ENCODE data around the gene GPATCH8.

GPATCH8 gene

GRCh38 chr17:44402564-44403172 is 100.5 kb downstream of the GPATCH8 start:
- TF ChIP-seq ZNF121 (tag by site-specific recombination; IDR thresholded peaks at IDR 0.05): peak; percentile 27; the same call in 1 of the 2 replicates
- TF ChIP-seq, protein P1, sequence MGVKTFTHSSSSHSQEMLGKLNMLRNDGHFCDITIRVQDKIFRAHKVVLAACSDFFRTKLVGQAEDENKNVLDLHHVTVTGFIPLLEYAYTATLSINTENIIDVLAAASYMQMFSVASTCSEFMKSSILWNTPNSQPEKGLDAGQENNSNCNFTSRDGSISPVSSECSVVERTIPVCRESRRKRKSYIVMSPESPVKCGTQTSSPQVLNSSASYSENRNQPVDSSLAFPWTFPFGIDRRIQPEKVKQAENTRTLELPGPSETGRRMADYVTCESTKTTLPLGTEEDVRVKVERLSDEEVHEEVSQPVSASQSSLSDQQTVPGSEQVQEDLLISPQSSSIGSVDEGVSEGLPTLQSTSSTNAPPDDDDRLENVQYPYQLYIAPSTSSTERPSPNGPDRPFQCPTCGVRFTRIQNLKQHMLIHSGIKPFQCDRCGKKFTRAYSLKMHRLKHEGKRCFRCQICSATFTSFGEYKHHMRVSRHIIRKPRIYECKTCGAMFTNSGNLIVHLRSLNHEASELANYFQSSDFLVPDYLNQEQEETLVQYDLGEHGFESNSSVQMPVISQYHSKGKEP (tag by site-specific recombination; IDR thresholded peaks at IDR 0.05): no peak
- no peak for TF ChIP-seq SP3 (tag by site-specific recombination; IDR thresholded peaks at IDR 0.05)
- TF ChIP-seq ZNF704 (tag by site-specific recombination; IDR thresholded peaks at IDR 0.05): no peak
- TF ChIP-seq MYNN (tag by site-specific recombination; IDR thresholded peaks at IDR 0.05; ENCODE audit: borderline replicate concordance): no peak
- TF ChIP-seq IKZF3 (tag by site-specific recombination; IDR thresholded peaks at IDR 0.05): no peak
- TF ChIP-seq ZSCAN16 (tag by site-specific recombination; IDR thresholded peaks at IDR 0.05): no peak
- H3K9me3 ChIP-seq (ENCODE audit: control insufficient read depth, insufficient read depth, low read depth, low read length): no peaks in the 10 kb centered on the region
- H3K4me3 ChIP-seq (ENCODE audit: low read depth, low read length): no peak overlapping the region
- no peak overlapping the region for H3K27ac ChIP-seq (ENCODE audit: extremely low read depth, low read depth, low read length)
- peaks cover 44 to 74% of the 10 kb centered on the region in 2 experiments for H3K36me3 ChIP-seq (ENCODE audit: control insufficient read depth in 2 of 2, insufficient read depth in 1 of 2, low read length in 2 of 2)
- ChIA-PET CTCF (interaction anchor here (2.7 kb wide), 1 partner anchor 120 kb away, joined by 14 read pairs; no protein-coding TSS in a partner anchor), POLR2A (interaction anchor here (0.7 kb wide), 1 partner anchor 749 kb away, joined by 5 read pairs; no protein-coding TSS in a partner anchor)
- H3K4me1 ChIP-seq (ENCODE audit: control insufficient read depth, insufficient read depth, low read length): no peaks in the 10 kb centered on the region

DNA sequence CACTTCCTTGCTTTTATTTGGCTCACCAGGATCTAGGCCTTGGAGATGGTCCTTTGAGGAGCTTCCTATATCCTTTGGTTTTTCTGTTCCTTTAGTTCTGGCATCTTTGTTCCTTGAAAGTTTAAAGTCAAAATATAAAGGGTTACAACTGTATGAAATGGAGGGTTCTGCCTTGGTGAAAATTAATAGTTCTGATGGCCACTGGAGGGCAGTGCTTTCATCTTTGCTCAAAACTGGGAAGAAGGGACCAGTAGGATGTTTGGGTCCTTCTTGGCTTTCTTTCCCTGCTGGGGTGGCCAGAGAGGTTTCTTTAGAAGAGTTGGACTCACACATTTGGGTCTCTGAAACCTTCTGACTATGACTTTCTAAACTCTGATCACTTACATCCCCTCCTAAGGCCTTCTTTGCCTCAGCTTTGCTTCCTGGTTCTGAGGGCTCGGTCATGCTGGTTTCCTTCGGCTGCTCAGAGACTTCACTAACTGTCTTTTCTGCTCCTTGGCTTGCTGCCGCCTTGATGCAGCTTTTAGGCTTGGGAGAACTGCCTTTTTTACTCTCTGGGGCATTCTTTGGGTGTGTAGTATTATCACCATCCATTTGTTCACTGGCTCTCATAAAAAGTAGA is 102.9 kb downstream of the GPATCH8 start:
- peaks cover 48 to 82% of the 10 kb centered on the region in 2 experiments for H3K36me3 ChIP-seq (ENCODE audit: control insufficient read depth in 2 of 2, insufficient read depth in 1 of 2, low read length in 2 of 2)
- no peak overlapping the region for H3K27ac ChIP-seq (ENCODE audit: extremely low read depth, low read depth, low read length)
- no peaks in the 10 kb centered on the region for H3K4me1 ChIP-seq (ENCODE audit: control insufficient read depth, insufficient read depth, low read length)
- POLR2A ChIA-PET: no interaction called here
- TF ChIP-seq ZNF654 (tag by site-specific recombination; IDR thresholded peaks at IDR 0.05; ENCODE audit: low read depth): peak; percentile 41
- TF ChIP-seq ZNF510 (tag by site-specific recombination; IDR thresholded peaks at IDR 0.05; ENCODE audit: insufficient replicate concordance): peak; percentile 84
- TF ChIP-seq ZNF335 (tag by site-specific recombination; conservative IDR thresholded peaks at IDR 0.05): peak; percentile 44; the same call in 1 of the 2 replicates
- TF ChIP-seq ZNF600 (tag by site-specific recombination; IDR thresholded peaks at IDR 0.05): no peak
- no peak for TF ChIP-seq ZNF341 (tag by site-specific recombination; IDR thresholded peaks at IDR 0.05; ENCODE audit: low read depth)
- H3K9me3 ChIP-seq (ENCODE audit: control insufficient read depth, insufficient read depth, low read depth, low read length): no peaks in the 10 kb centered on the region
- no peak overlapping the region for H3K4me3 ChIP-seq (ENCODE audit: low read depth, low read length)
- CTCF ChIA-PET: interaction anchor here (0.6 to 2.7 kb wide), 24 partner anchors 9 to 243 kb away, joined by 3 to 14 read pairs (median 4); partner anchors contain the start of gene ITGA2B

- H3K27ac ChIP-seq (ENCODE audit: extremely low read depth, low read depth, low read length): no peak overlapping the region
- CTCF ChIA-PET: interaction anchor here (0.6 to 2.3 kb wide), 17 partner anchors 8 to 289 kb away, joined by 3 to 8 read pairs (median 4); no protein-coding TSS in a partner anchor
- no peak overlapping the region for H3K4me3 ChIP-seq (ENCODE audit: low read depth, low read length)
- H3K4me1 ChIP-seq (ENCODE audit: control insufficient read depth, insufficient read depth, low read length): no peaks in the 10 kb centered on the region
- H3K36me3 ChIP-seq (ENCODE audit: control insufficient read depth in 2 of 2, insufficient read depth in 1 of 2, low read length in 2 of 2): peaks cover 39 to 74% of the 10 kb centered on the region in 2 experiments
- no peaks in the 10 kb centered on the region for H3K9me3 ChIP-seq (ENCODE audit: control insufficient read depth, insufficient read depth, low read depth, low read length)
- POLR2A ChIA-PET: no interaction called here
- TF ChIP-seq MEIS1 (CRISPR knock-in tag; IDR thresholded peaks at IDR 0.05; ENCODE audit: borderline replicate concordance) (no peak), SCRT2 (tag by site-specific recombination; IDR thresholded peaks at IDR 0.05) (peak; percentile 86), PRDM10 (tag by site-specific recombination; IDR thresholded peaks at IDR 0.05) (0 out of 2 replicates have a peak, but pooled peaks have one; percentile 13), ZNF169 (tag by site-specific recombination; IDR thresholded peaks at IDR 0.05) (no peak), ZNF621 (tag by site-specific recombination; IDR thresholded peaks at IDR 0.05) (no peak), SCRT1 (tag by site-specific recombination; IDR thresholded peaks at IDR 0.05; ENCODE audit: borderline replicate concordance) (peak; percentile 68; the same call in 1 of the 2 replicates)
These were observed 104.2 kb downstream of the GPATCH8 start for GRCh38 chr17:44398692-44399691.
